HG03103 (cell line): ENCODE data around the gene SUMO3.

ENCODE experiments used
- ATAC-seq: cut with Tn5 transposase; IDR thresholded peaks from one replicate; pipeline ENCODE4 v1.9.1; 2021; ENCODE audit warnings: low read depth; ENCODE audit not compliant: unreplicated experiment

SUMO3 gene

GRCh38 chr21:44780767-44781459 is 36.9 kb downstream of the SUMO3 start:
- ATAC-seq: no peak

GRCh38 chr21:44780137-44780502 is 37.7 kb downstream of the SUMO3 start:
- ATAC-seq: no peak

GRCh38 chr21:44779417-44780136 is 38.3 kb downstream of the SUMO3 start:
- ATAC-seq: no peak

GRCh38 chr21:44778983-44779382 is 38.9 kb downstream of the SUMO3 start:
- no peak for ATAC-seq

GRCh38 chr21:44778499-44778911 is 39.4 kb downstream of the SUMO3 start:
- no peak for ATAC-seq

- ATAC-seq: no peak
Measured at GRCh38 chr21:44778094-44778493, 39.8 kb downstream of the SUMO3 start.

GRCh38 chr21:44774972-44775371 is 42.9 kb downstream of the SUMO3 start:
- no peak for ATAC-seq

GRCh38 chr21:44773291-44773932 is 44.5 kb downstream of the SUMO3 start:
- no peak for ATAC-seq

GRCh38 chr21:44771896-44772525 is 45.9 kb downstream of the SUMO3 start:
- ATAC-seq: no peak

- no peak for ATAC-seq
Measured at GRCh38 chr21:44767834-44768831, 49.7 kb downstream of the SUMO3 start.

GRCh38 chr21:44766818-44767354 is 51.0 kb downstream of the SUMO3 start:
- ATAC-seq: no peak

- no peak for ATAC-seq
Measured at GRCh38 chr21:44766014-44766817, 51.6 kb downstream of the SUMO3 start.

- ATAC-seq: no peak
Measured at GRCh38 chr21:44765231-44766013, 52.4 kb downstream of the SUMO3 start.

- no peak for ATAC-seq
Measured at GRCh38 chr21:44764319-44765230, 53.3 kb downstream of the SUMO3 start.

- ATAC-seq: no peak
Measured at GRCh38 chr21:44763451-44764318, 54.2 kb downstream of the SUMO3 start.

- no peak for ATAC-seq
Measured at GRCh38 chr21:44763050-44763378, 54.8 kb downstream of the SUMO3 start.
